GM18951 (cell line): Measurements from ENCODE around the gene NLGN1.

Source experiments
- POLR2A ChIP-seq: IDR thresholded peaks from 4 replicates; pipeline ENCODE4 v1.6.1; 2011; ENCODE audit warnings: mild to moderate bottlenecking; ENCODE audit not compliant: insufficient read length, insufficient read depth; ENCODE audit errors: extremely low read depth
- in situ Hi-C: fragments of 300-500 bp; cut with MboI; formaldehyde crosslinking; loops from one replicate; pipeline ENCODE4 v1.12.0; 2022; ENCODE audit warnings: low sequenced_read_pairs, mixed read lengths, inconsistent platforms; ENCODE audit not compliant: unreplicated experiment

The NLGN1 gene

GRCh38 chr3:173744479-173744878, 346.9 kb downstream of the NLGN1 start:
- no peak for TF ChIP-seq POLR2A
- in situ Hi-C loops, result no loop called here

GRCh38 chr3:173744895-173745294, 347.4 kb downstream of the NLGN1 start:
- TF ChIP-seq POLR2A, result no peak
- in situ Hi-C loops, result no loop called here

GRCh38 chr3:173745952-173746682, 348.6 kb downstream of the NLGN1 start:
- TF ChIP-seq POLR2A, result no peak
- in situ Hi-C loops, result no loop called here

GRCh38 chr3:173747427-173747826, 349.9 kb downstream of the NLGN1 start:
- in situ Hi-C loops, result no loop called here

GRCh38 chr3:173748105-173748504, 350.6 kb downstream of the NLGN1 start:
- no peak for TF ChIP-seq POLR2A
- in situ Hi-C loops, result no loop called here

More at GRCh38 chr3:173747427-173747826, 349.9 kb downstream of the NLGN1 start:
- TF ChIP-seq POLR2A, result no peak

- in situ Hi-C loops, result no loop called here
- TF ChIP-seq POLR2A, result no peak
Measured at GRCh38 chr3:173750095-173750494, 352.6 kb downstream of the NLGN1 start.

GRCh38 chr3:173750591-173750990, 353.0 kb downstream of the NLGN1 start:
- TF ChIP-seq POLR2A, result no peak
- in situ Hi-C loops, result no loop called here

- no peak for TF ChIP-seq POLR2A
- in situ Hi-C loops, result no loop called here
Measured at GRCh38 chr3:173753593-173753992, 356.0 kb downstream of the NLGN1 start.

- in situ Hi-C loops, result no loop called here
Measured at GRCh38 chr3:173755161-173755560, 357.6 kb downstream of the NLGN1 start.

GRCh38 chr3:173761161-173761560, 363.6 kb downstream of the NLGN1 start:
- in situ Hi-C loops, result no loop called here
- no peak for TF ChIP-seq POLR2A

More at GRCh38 chr3:173755161-173755560, 357.6 kb downstream of the NLGN1 start:
- no peak for TF ChIP-seq POLR2A

GRCh38 chr3:173762501-173762900, 365.0 kb downstream of the NLGN1 start:
- no peak for TF ChIP-seq POLR2A
- in situ Hi-C loops, result no loop called here

- in situ Hi-C loops, result no loop called here
- TF ChIP-seq POLR2A, result no peak
Measured at GRCh38 chr3:173770011-173770410, 372.5 kb downstream of the NLGN1 start.

GRCh38 chr3:173770796-173771573, 373.4 kb downstream of the NLGN1 start:
- no peak for TF ChIP-seq POLR2A
- in situ Hi-C loops, result no loop called here

GRCh38 chr3:173773800-173774199, 376.3 kb downstream of the NLGN1 start:
- no peak for TF ChIP-seq POLR2A
- in situ Hi-C loops, result no loop called here
